Type B pancreatic cell (in vitro differentiated cells): Measurements from ENCODE around the gene HAUS3. TPM values are rescaled to one million over a fixed set of nuclear protein-coding genes. Genes with fewer than 3 reads are reported as not detected.
A peak's percentile ranks its signal among the peaks of the same experiment; 100 is the strongest.
"Not testable (repeated sequence)": the region's sequence is repeated elsewhere in the genome, so short reads cannot be mapped to it uniquely, and the experiment has no call there.

Experiments
- DNase-seq: peaks from one replicate; pipeline ENCODE4 v3.0.0; 2021; ENCODE audit warnings: mixed read lengths; ENCODE audit not compliant: unreplicated experiment; ENCODE audit errors: extremely low spot score
- H3K27ac Mint-ChIP-seq: 2 replicates; pipeline ENCODE4 v1.8.0; 2021; ENCODE audit warnings: mild to moderate bottlenecking, mixed read lengths
- H3K27me3 Mint-ChIP-seq: 2 replicates; pipeline ENCODE4 v1.8.0; 2021; ENCODE audit warnings: mixed read lengths
- H3K36me3 Mint-ChIP-seq: 2 replicates; pipeline ENCODE4 v1.8.0; 2021; ENCODE audit warnings: mixed read lengths
- H3K4me1 Mint-ChIP-seq: one replicate; pipeline ENCODE4 v1.8.0; 2021; ENCODE audit warnings: mixed read lengths; ENCODE audit not compliant: unreplicated experiment
- H3K4me3 Mint-ChIP-seq: 2 replicates; pipeline ENCODE4 v1.8.0; 2021; ENCODE audit warnings: mild to moderate bottlenecking, mixed read lengths
- H3K9me3 Mint-ChIP-seq: 2 replicates; pipeline ENCODE4 v1.8.0; 2021; ENCODE audit warnings: mixed read lengths
- total RNA-seq: library from RNA; stranded (reverse); gene quantifications from 2 replicates; pipeline ENCODE4 v1.2.1, GENCODE V29; 2021; ENCODE audit warnings: low replicate concordance
- TF ChIP-seq, protein P1 (sequence below): fragments of 200-600 bp; sonication (generic); conservative IDR thresholded peaks from 2 replicates; pipeline ENCODE4 v1.5.0; 2021; ENCODE audit warnings: antibody characterized with exemption, mild to moderate bottlenecking

Gene HAUS3
- total RNA-seq, 1 donor from 2014 or later = 19.7 TPM

DNA sequence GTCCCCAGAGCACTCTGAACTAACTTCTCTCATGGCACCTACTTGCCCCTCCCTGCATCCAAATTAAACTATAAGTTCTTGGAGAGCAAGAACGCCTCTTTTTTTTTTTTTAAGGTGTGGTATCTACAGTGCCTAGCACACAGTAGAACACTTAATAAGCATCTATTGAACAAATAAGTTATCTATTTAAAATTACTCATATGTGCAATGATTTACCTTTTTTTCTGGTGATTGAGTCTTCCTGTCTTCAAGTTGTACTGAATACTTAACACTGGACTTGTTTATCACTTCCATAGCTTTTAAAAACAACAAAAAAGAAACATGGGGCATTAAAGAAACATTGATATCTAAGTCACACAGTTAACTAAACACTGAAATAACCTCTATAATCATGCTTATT lies 29.1 kb downstream of the HAUS3 start:
- Mint-ChIP-seq H3K9me3 (no peaks in the 10 kb centered on the region), H3K4me3 (no peak overlapping the region), H3K27ac (no peak overlapping the region), H3K4me1 (no peaks in the 10 kb centered on the region), H3K27me3 (no peaks in the 10 kb centered on the region), H3K36me3 (no peaks in the 10 kb centered on the region)
- TF ChIP-seq, protein P1, sequence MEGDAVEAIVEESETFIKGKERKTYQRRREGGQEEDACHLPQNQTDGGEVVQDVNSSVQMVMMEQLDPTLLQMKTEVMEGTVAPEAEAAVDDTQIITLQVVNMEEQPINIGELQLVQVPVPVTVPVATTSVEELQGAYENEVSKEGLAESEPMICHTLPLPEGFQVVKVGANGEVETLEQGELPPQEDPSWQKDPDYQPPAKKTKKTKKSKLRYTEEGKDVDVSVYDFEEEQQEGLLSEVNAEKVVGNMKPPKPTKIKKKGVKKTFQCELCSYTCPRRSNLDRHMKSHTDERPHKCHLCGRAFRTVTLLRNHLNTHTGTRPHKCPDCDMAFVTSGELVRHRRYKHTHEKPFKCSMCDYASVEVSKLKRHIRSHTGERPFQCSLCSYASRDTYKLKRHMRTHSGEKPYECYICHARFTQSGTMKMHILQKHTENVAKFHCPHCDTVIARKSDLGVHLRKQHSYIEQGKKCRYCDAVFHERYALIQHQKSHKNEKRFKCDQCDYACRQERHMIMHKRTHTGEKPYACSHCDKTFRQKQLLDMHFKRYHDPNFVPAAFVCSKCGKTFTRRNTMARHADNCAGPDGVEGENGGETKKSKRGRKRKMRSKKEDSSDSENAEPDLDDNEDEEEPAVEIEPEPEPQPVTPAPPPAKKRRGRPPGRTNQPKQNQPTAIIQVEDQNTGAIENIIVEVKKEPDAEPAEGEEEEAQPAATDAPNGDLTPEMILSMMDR = no peak
- DNase-seq = no peak

DNA sequence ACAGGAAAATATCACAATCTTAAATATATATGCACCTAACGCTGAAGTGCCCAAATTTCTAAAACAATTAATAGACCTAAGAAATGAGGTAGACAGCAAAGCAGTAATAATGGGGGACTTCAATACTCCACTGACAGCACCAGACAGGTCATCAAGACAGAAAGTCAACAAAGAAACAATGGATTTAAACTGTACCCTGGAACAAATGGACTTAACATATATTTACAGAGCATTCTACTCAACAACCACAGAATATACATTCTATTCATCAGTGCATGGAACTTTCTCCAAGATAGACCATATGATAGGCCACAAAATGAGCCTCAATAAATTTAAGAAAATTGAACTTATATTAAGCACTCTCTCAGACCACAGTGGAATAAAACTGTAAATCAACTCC lies 39.1 kb downstream of the HAUS3 start:
- not testable (repeated sequence) for H3K9me3 Mint-ChIP-seq, H3K27ac Mint-ChIP-seq, H3K4me1 Mint-ChIP-seq, H3K4me3 Mint-ChIP-seq, DNase-seq, H3K27me3 Mint-ChIP-seq
- peaks cover 11% of the 10 kb centered on the region for H3K36me3 Mint-ChIP-seq

DNA sequence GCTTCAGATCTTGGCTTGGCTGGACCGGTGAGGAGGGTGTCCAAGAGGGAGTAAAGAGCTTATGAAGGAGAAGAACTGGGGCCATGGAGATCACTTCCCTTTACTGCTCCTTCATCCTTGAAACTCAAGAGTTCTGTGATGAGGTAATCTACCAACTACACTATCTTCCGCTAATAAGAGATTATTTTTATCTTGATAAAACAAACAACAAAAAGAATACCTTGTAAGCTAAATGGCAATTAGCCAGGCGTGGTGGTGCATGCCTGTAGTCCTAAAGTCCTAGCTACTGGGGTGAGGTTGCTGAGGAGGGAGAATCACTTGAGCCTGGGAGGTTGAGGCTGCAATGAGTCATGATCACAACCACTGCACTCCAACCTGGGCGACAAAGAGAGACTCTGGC lies 47.4 kb downstream of the HAUS3 start:
- Mint-ChIP-seq H3K9me3 (peaks cover 4% of the 10 kb centered on the region), H3K36me3 (peaks cover 4% of the 10 kb centered on the region), H3K27ac (no peak overlapping the region), H3K27me3 (no peaks in the 10 kb centered on the region), H3K4me3 (no peak overlapping the region), H3K4me1 (no peaks in the 10 kb centered on the region)
- no peak for DNase-seq
- TF ChIP-seq, protein P1 = no peak

DNA sequence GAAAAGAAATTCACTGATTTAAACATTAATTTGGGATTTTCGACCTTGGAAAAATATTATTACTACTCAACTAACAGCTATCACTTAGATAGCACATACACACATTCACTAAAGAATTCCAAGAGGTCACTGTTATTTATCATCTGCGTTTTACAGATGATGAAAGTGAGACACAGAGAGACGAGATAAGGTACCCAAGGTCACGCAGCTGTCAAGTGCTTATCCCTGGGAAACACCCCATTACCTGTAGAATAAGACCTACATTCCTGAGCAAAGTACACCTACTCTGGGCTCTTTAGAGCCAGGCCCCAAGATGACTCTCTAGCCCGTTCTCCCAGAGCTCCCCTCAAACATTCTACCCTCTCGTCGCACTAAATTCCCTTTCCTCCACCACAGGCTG lies 48.6 kb downstream of the HAUS3 start:
- Mint-ChIP-seq H3K4me1 (no peaks in the 10 kb centered on the region), H3K27ac (no peak overlapping the region), H3K27me3 (no peaks in the 10 kb centered on the region), H3K36me3 (no peaks in the 10 kb centered on the region), H3K4me3 (no peak overlapping the region), H3K9me3 (no peaks in the 10 kb centered on the region)
- TF ChIP-seq, protein P1 = no peak
- DNase-seq = no peak

DNA sequence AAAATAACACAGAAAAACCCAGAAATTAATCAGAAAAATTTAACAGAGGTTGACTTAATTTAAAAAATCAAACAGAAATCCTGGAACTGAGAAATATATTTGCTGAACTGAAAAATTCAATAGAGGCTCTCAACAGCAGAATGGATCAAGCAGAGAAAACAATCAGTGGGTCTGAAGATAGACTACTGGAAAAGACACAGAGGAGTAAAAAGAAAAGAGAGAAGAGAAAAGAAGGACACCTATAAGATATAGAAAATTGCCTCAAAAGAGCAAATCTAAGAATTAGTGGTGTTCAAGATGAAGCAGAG lies 55.1 kb downstream of the HAUS3 start:
- TF ChIP-seq, protein P1 = no peak
- no peak overlapping the region for H3K27ac Mint-ChIP-seq
- H3K27me3 Mint-ChIP-seq = no peaks in the 10 kb centered on the region
- no peak for DNase-seq
- peaks cover 5% of the 10 kb centered on the region for H3K9me3 Mint-ChIP-seq
- H3K4me1 Mint-ChIP-seq = no peaks in the 10 kb centered on the region
- peaks cover 8% of the 10 kb centered on the region for H3K36me3 Mint-ChIP-seq
- H3K4me3 Mint-ChIP-seq = no peak overlapping the region

DNA sequence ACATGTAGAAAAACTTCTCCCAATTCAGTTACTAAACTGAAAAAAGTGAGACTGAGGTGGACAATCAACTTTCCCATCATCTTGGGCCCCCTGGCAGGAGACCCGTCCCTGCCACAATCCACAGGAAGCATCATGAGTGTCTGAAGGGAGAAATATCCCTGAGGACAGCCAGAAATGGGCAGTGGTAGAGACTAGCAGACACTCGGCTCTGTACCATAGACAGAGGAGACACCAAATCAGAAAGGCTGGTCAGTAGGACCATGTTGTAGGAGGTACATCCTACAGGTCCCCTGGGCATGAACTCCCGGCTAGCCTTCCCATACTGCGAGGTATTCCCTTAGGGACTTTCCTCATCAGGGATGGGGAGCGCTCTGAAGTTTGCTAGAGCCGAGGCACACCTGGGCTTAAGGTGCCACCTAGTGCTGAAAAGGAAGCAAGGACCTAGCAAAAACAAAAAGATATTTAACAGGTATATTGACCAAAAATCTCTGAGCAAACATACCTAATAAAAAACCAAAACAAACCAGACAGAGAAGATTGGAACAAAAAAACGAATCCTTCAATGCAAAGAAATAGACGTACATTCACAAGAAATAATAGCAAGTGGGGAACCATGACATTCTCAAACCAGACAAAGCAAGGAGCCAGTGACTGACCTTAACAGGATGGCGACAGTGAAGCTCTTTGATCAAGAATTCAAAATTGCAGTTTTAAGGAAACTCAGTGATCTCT lies 55.6 kb downstream of the HAUS3 start:
- TF ChIP-seq, protein P1 = peak; percentile 68
- no peaks in the 10 kb centered on the region for H3K4me1 Mint-ChIP-seq
- peaks cover 8% of the 10 kb centered on the region for H3K36me3 Mint-ChIP-seq
- H3K27me3 Mint-ChIP-seq = no peaks in the 10 kb centered on the region
- no peak overlapping the region for H3K27ac Mint-ChIP-seq
- H3K4me3 Mint-ChIP-seq = no peak overlapping the region
- DNase-seq = no peak
- peaks cover 5% of the 10 kb centered on the region for H3K9me3 Mint-ChIP-seq
